HG02610 (cell line): Measurements from ENCODE around the gene AP1M1.
"Not testable (repeated sequence)": the region's sequence is repeated elsewhere in the genome, so short reads cannot be mapped to it uniquely, and the experiment has no call there.

Experiments used
- ATAC-seq: cut with Tn5 transposase; IDR thresholded peaks from one replicate; pipeline ENCODE4 v1.9.1; 2021; ENCODE audit warnings: mild to moderate bottlenecking, moderate library complexity; ENCODE audit not compliant: unreplicated experiment

AP1M1 gene

DNA sequence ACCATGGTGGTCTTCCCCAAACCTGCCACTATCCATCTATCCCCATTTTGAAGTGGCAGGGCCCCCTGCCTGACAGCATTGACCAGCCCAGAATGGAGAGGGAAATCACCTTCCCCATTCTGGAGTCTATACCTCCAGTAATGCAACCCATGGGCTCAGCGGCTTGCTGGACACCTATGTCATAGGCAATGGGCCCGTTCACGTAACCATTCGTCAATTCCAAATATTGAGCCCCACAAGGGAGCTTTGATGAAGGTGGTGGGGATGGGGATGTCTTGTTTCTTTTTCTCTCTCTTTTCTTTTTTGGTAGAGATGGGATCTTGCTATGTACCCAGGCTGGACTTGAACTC is 63.1 kb downstream of the AP1M1 start:
- ATAC-seq: no peak

DNA sequence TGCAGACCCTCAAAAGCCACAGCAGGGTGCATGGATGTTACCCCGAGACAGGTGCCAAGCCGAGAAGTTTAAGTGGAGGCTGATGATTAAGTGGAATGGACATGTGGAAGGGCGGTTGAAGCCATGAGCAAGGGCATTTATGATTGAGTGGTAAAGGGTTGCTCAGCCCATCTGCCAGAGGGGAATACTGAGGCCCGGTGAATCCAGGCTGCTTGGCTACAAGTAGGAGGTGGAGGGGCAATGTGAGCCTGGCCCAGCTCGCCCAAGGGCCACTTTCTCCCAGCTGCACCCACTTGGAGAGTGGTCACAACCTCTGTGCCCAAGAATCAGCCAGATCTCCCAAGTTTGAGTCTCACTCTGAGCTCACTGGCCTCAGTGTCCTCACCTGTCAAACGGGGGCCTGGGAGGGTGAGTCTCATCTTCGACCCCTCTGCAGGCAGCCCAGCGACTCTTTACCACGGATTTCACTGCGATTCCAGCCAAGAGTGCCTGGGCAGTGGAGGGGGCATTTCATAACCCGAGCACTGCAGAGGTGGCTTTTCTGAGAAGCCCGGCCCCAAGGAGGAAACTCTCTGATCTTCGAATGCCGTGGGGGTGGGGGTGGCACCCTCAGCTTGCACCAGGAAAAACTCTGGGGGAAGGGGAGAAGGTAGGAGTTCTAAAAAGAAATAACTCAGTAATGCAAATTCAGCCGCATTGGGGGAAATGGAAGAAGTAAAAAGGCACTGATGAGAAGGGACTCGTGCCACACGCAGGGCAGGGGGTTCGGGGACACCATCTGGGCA is 64.1 kb downstream of the AP1M1 start:
- no peak for ATAC-seq

DNA sequence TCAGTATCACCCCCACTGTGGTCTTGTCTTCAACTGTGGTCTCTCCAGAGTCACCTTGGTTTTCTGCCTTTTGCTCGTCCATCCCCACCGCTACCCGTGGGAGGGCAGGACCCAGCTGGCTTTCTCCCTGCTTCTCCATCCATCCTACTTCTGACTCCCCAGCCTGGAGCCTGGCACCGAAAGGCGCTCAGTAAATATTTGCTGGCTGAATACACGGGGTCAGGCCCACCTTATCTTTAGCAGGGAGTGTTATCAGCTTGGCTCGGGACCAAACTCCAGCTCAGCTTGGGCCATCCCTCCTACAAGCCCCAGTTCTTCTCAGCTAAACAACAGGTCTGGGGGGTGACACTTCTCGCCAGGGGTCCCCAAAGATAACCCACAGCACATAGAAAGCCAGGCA is 64.9 kb downstream of the AP1M1 start:
- ATAC-seq: no peak

DNA sequence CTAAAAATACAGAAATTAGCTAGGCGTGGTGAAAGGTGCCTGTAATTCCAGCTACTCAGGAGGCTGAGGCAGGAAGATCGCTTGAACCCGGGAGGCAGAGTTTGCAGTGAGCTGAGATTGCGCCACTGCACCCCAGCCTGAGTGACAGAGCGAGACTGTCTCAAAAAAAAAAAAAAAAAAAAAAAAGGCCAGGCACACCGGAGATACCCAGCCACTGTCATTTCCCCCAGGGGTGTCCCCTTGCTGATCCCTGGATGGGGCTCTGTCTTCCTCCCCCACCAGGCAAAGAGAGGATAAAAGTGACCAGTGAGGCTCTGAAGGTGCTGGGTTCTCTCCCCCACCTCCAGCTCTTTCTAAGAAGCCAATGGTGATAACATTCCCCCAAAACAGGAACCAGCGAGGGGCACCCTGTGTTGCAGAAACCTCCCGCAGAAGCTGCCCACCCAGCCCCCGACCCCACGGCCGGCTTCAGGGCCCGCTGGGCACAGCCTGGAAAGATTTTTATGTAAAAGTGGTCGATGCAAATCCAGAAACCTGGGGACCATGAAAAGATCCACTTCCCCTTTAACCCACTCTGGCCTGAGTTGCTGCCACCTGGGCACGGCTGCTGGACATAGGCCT is 65.5 kb downstream of the AP1M1 start:
- no peak for ATAC-seq

DNA sequence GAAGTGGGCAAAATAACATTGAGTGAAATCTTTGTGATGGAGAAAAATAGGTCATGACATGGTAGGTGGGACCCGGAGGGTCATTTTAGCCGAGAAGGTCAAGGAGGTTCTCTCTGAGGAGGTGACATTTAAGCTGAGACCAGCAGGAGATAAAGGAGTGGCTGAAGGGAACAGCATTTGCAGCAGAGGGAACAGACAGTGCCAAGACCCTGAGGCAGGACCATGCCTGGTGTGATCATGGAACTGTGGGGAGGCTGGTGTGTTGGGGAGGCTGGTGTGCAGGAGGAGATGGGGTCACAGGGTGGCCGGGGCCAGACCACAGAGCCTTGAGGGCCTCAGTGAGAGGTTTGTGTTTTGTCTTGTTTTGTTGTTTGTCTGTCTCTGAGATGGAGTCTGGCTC is 67.5 kb downstream of the AP1M1 start:
- no peak for ATAC-seq

DNA sequence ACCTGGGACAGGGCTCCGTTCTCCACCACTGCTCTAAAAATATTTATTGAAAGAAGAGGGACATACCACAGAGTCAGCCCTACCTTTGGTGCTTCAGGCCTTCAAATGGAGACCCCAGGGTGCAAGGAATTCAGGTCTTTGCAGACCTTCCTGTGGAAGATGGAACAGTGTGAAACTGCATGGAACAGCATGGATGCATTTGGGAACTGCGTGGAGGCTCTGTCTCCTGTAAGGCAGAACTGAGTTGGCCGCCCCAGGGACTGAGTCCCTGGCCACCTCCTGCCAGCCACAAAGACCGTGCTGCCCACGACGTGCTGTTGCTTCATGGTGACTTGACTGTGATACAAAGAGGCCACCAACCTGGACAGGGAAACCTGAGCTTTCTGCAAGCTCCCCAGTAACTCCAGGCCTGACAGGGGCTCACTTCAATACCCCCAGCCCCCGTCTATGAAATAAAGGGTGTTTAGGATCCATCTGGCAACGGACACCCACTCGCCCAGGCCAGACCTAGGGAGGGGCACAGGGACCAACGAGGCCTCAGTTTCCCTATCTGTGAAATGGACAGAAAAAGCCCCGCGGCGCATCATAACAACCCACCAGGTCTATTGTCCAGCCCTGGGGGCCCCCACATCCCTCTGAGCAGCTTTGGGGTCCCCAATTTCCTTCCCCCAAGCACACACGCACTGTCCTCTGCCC is 68.3 kb downstream of the AP1M1 start:
- ATAC-seq: no peak

DNA sequence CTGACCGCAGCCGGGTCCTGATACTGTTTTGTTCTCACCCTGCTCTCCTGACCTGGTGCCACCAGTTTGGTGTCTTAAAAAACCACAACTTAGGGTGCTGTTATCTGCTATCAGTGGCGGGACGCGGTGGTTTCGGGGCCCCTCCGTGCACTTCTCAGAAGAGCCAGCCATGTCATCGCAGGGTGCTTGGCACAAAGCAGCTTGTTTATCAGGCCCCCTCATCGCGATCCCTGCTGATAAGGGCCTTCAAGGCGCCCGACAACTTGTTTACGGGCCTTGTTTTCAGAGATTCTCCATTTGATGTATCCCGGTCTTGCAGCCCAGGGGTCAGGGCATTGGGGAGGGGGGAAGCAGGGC is 68.9 kb downstream of the AP1M1 start:
- no peak for ATAC-seq

DNA sequence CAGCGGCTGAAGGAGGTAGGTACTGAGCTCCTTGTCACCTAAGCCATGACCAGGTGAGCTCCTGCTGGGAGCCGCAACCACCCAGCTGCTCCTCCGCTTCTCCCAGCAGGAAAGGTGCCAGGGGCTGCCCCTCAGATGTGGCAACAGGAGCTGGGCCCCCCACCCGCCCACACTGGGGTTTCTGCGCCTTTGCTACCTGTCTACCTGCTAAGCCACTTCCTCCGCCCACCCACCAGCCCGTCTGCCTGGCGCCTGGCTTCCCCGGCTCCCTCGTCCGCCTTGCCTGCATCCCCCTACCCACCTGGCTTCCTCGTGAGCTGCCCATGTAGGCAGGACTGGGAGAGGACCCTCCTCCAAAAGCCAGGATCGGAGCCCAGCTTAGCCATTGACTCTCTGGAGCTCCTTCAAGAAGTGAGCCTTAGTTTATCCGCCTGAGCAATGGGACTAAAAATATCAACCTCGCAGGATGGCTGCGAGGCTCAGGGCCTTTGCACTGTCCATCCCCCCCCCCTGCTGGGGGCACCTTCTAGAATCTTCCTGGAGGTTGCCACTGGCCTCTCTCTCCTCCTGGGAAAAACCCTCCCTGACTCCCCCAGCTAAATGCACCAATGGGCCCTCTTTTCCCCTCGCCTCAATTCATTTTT is 71.1 kb downstream of the AP1M1 start:
- ATAC-seq: no peak

DNA sequence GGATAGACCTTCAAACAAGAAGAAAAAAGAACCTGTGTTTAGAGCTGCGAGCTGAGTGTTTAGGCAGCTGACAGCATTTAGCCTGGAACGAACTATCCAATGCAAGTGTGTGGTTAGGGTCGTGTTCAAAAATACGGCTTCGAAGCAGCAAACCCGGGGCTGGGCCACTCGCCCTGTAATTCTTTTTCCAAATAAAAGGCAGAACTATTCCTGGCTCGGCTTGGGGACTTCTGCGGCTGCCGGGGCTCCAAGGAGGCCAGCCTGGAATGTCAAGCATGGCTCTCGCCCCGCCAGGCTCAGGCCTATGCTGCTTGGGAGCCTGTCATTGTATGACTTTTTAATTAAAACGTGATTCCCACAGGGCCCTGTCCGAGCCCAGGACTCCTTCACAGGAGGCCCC is 75.2 kb downstream of the AP1M1 start:
- ATAC-seq: no peak

DNA sequence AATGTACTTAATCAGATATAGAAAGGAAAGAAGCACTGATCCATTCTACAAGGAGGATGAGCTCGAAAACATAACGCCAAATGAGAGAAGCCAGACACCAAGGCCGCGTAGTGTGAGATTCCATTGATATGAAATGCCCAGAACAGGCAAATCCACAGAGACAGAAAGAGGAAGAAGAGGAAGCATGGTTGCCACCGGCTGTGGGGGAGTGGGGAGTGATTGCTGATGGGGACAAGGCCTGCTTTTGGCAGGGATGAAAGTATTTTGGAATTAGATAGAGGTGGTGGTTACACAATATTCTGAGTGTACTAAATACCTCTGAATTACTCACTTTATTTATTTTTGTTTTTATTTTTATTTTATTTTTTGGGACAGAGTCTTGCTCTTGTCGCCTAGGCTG is 76.7 kb downstream of the AP1M1 start:
- ATAC-seq: no peak

DNA sequence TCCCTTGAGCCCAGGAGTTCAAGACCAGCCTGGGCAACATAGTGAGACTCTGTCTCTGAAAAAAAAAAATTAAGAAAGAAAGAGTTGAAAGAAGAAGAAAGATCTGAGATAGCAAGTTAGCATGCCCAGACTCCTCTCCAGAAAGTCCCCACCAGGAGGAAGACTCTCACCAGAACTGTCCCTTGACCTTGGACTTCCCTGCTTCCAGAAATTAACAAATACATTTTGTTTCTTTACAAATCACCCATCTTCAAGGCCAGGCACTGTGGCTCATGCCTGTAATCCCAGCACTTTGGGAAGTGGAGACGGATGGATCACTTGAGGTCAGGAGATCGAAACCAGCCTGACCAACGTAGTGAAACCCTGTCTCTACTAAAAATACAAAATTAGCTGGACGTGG is 82.6 kb downstream of the AP1M1 start:
- ATAC-seq: no peak

DNA sequence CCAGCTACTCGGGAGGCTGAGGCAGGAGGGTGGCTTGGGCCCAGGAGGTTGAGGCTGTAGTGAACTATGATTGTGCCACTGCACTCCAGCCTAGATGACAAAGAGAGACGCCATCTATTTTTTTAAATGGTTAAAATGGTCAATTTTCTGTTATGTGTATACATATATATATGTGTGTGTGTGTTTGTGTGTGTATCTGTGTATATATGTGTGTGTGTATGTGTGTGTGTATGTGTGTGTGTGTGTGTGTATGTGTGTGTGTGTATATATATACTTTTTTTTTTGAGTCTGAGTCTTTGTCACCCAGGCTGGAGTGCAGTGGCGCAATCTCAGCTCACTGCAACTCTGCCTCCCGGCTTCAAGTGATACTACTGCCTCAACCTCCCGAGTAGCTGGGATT is 84.0 kb downstream of the AP1M1 start:
- ATAC-seq: no peak

DNA sequence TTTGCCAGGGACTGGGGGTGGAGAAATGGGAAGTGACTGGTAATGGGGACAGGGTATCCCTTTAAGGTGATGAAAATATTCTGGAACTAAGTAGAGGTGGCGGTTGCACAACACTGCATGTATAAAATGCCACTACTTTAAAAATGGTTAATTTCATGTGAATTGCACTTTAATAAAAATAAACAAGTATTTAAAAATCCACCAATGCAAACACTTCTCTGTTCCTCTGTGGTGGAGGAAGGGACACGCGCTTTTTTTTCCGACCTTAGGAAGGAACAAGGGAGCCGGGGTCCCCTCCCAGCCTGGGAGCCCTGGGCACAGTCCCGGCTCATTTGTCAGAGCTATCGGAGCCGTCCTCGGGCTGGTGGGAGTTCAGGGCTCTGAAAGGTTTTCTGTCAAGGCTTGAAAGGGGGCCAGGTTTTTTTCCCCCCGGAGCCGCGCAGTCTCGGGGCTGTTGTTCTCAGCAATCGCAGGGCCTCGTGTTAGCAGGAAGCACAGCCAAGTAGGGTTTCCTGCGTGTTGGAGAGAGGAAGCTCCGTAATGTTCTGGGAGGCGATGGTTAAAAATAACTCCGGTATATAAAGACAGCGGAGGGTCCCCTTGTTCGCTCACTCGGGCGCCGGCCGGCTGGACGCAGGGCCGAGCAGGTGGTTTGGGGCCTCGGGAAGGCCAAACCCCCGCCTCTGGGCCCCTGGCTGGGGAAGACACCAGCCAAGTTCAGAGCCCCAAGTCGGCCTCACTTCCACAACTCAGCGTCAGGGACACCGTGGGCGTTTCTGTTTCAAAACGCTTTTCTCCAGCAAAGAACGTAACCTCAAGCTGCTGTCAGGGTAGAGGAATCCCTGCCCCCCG is 85.7 kb downstream of the AP1M1 start:
- no peak for ATAC-seq

DNA sequence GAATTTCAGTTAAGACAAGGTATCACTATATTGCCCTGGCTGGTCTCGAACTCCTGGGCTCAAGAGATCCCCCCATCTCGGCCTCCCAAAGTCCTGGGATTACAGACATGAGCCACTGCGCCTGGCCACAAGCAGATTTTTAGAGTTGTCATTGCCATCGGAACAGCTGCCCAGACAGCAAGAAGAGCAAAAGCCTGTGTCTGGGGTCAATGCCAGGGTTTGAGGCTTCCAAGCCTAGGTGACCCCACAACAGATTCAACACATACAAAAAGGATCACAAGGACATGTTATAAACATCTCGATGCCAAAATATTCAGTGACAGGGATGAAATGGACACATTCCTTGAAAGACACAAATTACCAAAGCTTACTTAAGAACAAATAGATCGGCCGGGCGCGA is 86.8 kb downstream of the AP1M1 start:
- ATAC-seq: no peak

DNA sequence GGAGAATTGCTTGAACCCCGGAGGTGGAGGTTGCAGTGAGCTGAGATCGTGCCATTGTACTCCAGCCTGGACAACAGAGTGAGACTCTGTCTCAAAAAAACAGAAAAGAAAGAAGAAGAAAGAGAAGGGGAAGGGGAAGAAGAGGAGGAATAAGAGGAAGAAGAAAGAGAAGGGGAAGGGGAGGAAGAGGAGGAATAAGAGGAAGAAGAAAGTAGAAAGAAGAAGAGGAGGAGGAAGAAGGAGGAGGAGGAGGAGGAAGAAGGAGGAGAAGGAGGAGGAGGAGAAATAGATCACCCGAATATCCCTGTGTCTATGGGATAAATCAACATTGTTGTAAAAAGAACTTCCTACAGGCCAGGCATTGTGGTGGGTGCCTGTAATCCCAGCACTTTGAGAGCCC is 87.4 kb downstream of the AP1M1 start:
- ATAC-seq: not testable (repeated sequence)

DNA sequence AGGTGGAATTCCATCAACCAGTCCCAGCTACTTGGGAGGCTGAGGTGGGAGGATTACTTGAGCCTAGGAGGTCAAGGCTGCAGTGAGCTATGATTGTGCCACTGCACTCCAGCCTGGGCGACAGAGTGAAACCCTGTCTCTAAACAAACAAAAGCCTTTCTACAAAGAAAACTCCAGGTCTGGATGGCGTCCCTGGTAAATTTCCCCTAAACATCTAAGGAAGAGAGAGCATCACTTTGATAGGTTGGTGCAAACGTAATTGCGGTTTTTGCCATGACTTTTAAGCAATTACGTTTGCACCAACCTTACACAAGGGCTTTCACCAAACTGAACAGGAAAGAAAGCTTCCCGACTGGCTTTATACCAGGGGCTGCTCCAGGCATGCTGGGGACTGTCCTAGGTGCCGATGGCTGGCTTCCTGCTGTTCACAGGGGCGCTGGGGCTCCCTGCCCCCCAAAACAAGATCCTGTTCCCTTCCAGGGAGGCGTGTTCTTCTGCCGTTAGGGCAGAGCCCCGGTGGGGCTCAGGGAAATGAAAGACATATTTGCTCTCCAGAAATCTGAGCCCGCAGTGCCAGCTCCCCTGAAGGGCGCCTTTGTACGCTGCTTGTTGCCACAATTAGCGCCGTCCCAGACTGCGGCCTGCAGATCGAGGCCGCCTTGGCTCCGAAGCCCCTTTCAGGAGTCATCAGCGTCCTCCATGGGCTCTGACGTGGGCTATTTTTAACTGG is 88.2 kb downstream of the AP1M1 start:
- ATAC-seq: no peak

DNA sequence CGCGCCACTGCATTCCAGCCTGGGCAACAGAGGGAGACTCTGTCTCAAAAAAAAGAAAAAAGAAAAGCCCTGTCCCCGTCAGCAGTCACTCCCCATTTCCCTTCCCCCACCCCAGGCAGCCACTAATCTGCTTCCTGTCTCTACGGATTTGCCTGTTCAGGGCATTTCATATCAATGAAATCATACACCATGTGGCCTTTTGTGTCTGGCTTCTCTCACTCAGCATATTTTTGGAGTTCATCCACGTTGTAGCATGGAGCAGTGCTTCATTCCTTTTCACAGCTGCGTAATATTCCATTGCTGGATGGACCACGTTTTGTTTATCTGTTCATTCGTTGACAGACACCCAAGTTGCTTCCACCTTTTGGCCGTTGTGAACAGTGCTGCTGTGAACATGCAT is 90.8 kb downstream of the AP1M1 start:
- no peak for ATAC-seq

DNA sequence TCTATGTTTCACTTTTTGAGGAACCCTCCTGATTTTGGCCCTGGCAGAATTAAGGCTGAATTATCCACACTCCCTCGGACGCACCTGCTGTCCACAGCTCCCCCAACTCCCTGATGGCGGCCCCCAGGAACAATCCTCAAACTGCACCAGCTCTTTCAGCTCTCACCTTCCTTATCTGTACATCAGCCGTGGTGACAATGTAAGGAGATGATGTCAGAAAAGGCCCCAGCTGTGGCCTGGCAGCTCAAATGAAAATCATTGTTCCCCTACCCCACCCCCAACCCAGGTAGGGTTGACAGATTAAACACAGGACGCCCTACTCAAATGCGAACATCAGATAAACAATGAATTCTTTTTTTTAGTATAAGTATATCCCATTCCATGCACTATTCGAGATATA is 91.9 kb downstream of the AP1M1 start:
- no peak for ATAC-seq

DNA sequence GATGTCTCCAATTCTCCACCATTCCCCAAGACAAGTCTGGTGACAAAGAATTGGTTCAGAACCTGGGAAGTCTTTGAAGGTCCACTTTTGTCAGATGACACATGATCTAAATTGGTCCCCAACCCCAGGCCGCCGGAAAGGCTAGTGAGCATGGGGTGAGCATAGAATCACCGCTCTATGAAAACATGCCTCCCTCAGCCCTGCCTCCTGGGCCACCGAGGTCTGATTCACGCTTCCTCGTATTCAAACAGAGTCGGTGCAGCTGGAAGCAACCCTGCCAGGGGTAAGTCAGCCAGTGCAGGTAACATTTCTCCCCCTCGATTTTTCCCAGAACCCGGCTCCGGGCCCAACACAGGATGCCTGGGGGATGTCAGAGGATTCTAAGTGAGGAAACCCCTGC is 93.0 kb downstream of the AP1M1 start:
- ATAC-seq: no peak
